Esophagus muscularis mucosa (tissue), 4 donors: ENCODE measurements around the gene FBL. TPM values are rescaled to one million over a fixed set of nuclear protein-coding genes. Genes with fewer than 3 reads are reported as not detected.

ENCODE experiments used
- DNase-seq: peaks from one replicate; pipeline ENCODE4 v3.0.0-alpha.2; 2017; ENCODE audit errors: extremely low spot score
- H3K27ac ChIP-seq, 4 donors: fragments of 200-600 bp; sonication (generic); replicated peaks in 1 of 4; 1 replicate in 3 of 4; 2 replicates in 1 of 4; pipeline ENCODE4 v1.5.1; 2016 to 2019; ENCODE audit warnings: mild to moderate bottlenecking in 1 of 4
- H3K27me3 ChIP-seq, 4 donors: fragments of 200-600 bp; sonication (generic); one replicate each; pipeline versions ENCODE4 v1.5.1 to v1.6.0; 2016 to 2019
- H3K36me3 ChIP-seq, 4 donors: fragments of 200-600 bp; sonication (generic); one replicate each; pipeline ENCODE4 v1.5.1; 2016 to 2019
- H3K4me1 ChIP-seq, 4 donors: fragments of 200-600 bp; sonication (generic); one replicate each; pipeline ENCODE4 v1.5.1; 2016 to 2019
- H3K4me3 ChIP-seq, 4 donors: fragments of 200-600 bp; sonication (generic); 1 replicate in 2 of 4; 2 replicates in 2 of 4; pipeline ENCODE4 v1.5.1; 2016 to 2019; ENCODE audit warnings: mild to moderate bottlenecking in 4 of 4, moderate library complexity in 1 of 4
- H3K9me3 ChIP-seq, 4 donors: fragments of 200-600 bp; sonication (generic); 1 replicate in 3 of 4; 2 replicates in 1 of 4; pipeline ENCODE4 v1.5.1; 2016 to 2019
- CTCF ChIP-seq, 3 experiments: fragments of 200-600 bp in 2 of 3; fragments of 450-650 bp in 1 of 3; sonication (generic) in 2 of 3; IDR thresholded peaks; one replicate each; pipeline ENCODE4 v1.5.1; 2017 to 2019; ENCODE audit warnings: antibody characterized with exemption in 3 of 3, mild to moderate bottlenecking in 2 of 3, moderate library complexity in 1 of 3
- EP300 ChIP-seq: sonication (generic); formaldehyde crosslinking; IDR thresholded peaks from one replicate; pipeline ENCODE4 v1.6.1; 2017; ENCODE audit warnings: antibody characterized with exemption
- POLR2A ChIP-seq: fragments of 450-650 bp; IDR thresholded peaks from one replicate; pipeline ENCODE4 v1.6.1; 2017; ENCODE audit warnings: antibody characterized with exemption, moderate library complexity, mild to moderate bottlenecking, low read depth
- POLR2AphosphoS5 ChIP-seq, 2 donors: sonication (generic); formaldehyde crosslinking; IDR thresholded peaks; one replicate each; pipeline ENCODE4 v1.6.1; 2017; ENCODE audit warnings: antibody characterized with exemption in 2 of 2
- WGBS: methylation state at CpG from one replicate; pipeline ENCODE4 v1.1.5; 2018; 5-methylcytosine and 5-hydroxymethylcytosine counted together
- intact Hi-C: fragments of 100-400 bp; cut with DNase I; formaldehyde crosslinking; loops from one replicate; pipeline ENCODE4 v1.15.1; 2023
- total RNA-seq, 4 donors: library from RNA; depleted of rRNA; stranded (reverse); fragments of >200 nt; gene quantifications; one replicate each; pipeline versions ENCODE4 v1.1.0 to v1.2.1, GENCODE V29; 2016

FBL gene
- total RNA-seq, 4 donors from 2014 or later: 90.6 to 142 (median 96.7) TPM

GRCh38 chr19:39824143-39825092 is 21.8 kb downstream of the FBL start:
- TF ChIP-seq POLR2AphosphoS5 (IDR thresholded peaks at IDR 0.05) (peak; percentile 79 to 83), CTCF (IDR thresholded peaks at IDR 0.05) (peak in 1 of 3 experiments; percentile 13), POLR2A (no peak)
- intact Hi-C loops: no loop called here
- DNase-seq: peak; percentile 98
- Histone ChIP-seq H3K36me3 (peaks cover 30 to 54% (median 44%) of the 10 kb centered on the region in 4 donors), H3K9me3 (no peaks in the 10 kb centered on the region), H3K4me3 (peak overlapping the region; percentile 65 to 81 (median 73)), H3K4me1 (peaks cover 14 to 26% (median 20%) of the 10 kb centered on the region in 4 donors), H3K27me3 (no peaks in the 10 kb centered on the region), H3K27ac (peak overlapping the region; percentile 53 to 88 (median 78))
- 5% methylated on average over 30 of the region's 47 CpGs for WGBS

GRCh38 chr19:39823686-39824085 is 22.5 kb downstream of the FBL start:
- 16% methylated on average over 7 of the region's 7 CpGs for WGBS
- H3K4me1 ChIP-seq: peaks cover 14 to 26% (median 20%) of the 10 kb centered on the region in 4 donors
- no peak for DNase-seq
- H3K27ac ChIP-seq: peak overlapping the region; percentile 53 to 88 (median 78)
- H3K36me3 ChIP-seq: peaks cover 30 to 47% (median 37%) of the 10 kb centered on the region in 4 donors
- intact Hi-C loops: no loop called here
- no peaks in the 10 kb centered on the region for H3K27me3 ChIP-seq
- H3K9me3 ChIP-seq: no peaks in the 10 kb centered on the region
- peak overlapping the region; percentile 65 to 81 (median 73) for H3K4me3 ChIP-seq
- TF ChIP-seq CTCF (IDR thresholded peaks at IDR 0.05) (no peak), EP300 (no peak), POLR2AphosphoS5 (IDR thresholded peaks at IDR 0.05) (no peak), POLR2A (no peak)

- Histone ChIP-seq H3K36me3 (peaks cover 9 to 26% (median 17%) of the 10 kb centered on the region in 4 donors), H3K9me3 (no peaks in the 10 kb centered on the region), H3K4me1 (peaks cover 17 to 29% (median 20%) of the 10 kb centered on the region in 4 donors), H3K4me3 (no peak overlapping the region), H3K27me3 (no peaks in the 10 kb centered on the region), H3K27ac (no peak overlapping the region)
- TF ChIP-seq POLR2AphosphoS5 (IDR thresholded peaks at IDR 0.05) (no peak), CTCF (IDR thresholded peaks at IDR 0.05) (no peak), POLR2A (no peak), EP300 (no peak)
- 91% methylated on average over 6 of the region's 6 CpGs for WGBS
- intact Hi-C loops: no loop called here
- DNase-seq: no peak
These were observed 25.5 kb downstream of the FBL start for GRCh38 chr19:39820696-39821095.

DNA sequence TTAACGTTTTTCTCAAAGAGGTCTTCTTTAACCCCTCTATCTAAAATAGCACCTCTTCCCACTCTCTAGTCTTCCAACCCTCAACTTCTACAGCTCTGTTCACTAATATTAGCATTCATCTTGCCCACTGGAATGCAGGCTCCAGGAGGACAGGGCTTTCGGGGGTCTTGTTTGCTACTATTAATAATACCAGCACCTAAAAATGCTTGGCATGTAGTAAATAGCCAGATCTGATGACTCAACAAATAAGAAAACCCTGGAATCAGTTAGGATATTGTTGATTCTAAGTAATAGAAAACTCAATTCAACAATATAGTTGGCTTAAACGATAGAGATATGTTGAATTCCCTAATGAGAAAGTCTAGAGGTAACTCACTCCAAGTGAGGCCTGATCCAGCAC is 26.4 kb downstream of the FBL start:
- intact Hi-C loops: no loop called here

More for the DNA sequence above, 26.4 kb downstream of the FBL start:
- DNase-seq: no peak
- no peak overlapping the region for H3K27ac ChIP-seq
- no peaks in the 10 kb centered on the region for H3K27me3 ChIP-seq
- TF ChIP-seq POLR2AphosphoS5 (IDR thresholded peaks at IDR 0.05) (no peak), CTCF (IDR thresholded peaks at IDR 0.05) (no peak), EP300 (no peak), POLR2A (no peak)
- WGBS: 91% methylated on average over 3 of the region's 3 CpGs
- no peaks in the 10 kb centered on the region for H3K9me3 ChIP-seq
- H3K4me1 ChIP-seq: peaks cover 10 to 21% (median 14%) of the 10 kb centered on the region in 4 donors
- peaks cover 5 to 19% (median 12%) of the 10 kb centered on the region in 4 donors for H3K36me3 ChIP-seq
- no peak overlapping the region for H3K4me3 ChIP-seq
